NOMO-1 (cell line): ENCODE data around the gene SMAD7.

Experiments used
- DNase-seq, 2 experiments: peaks; one replicate each; lab custom pipeline; 2025; ENCODE audit not compliant: unreplicated experiment in 2 of 2; lab: John Stamatoyannopoulos, UW

SMAD7 gene

GRCh38 chr18:48917579-48918517 is 32.9 kb downstream of the SMAD7 start:
- DNase-seq: no peak

GRCh38 chr18:48915626-48916425 is 34.9 kb downstream of the SMAD7 start:
- DNase-seq: no peak

- DNase-seq: no peak
Observed at GRCh38 chr18:48914581-48915251, 36.0 kb downstream of the SMAD7 start.

- no peak for DNase-seq
Observed at GRCh38 chr18:48913775-48914174, 37.0 kb downstream of the SMAD7 start.

GRCh38 chr18:48913201-48913600 is 37.6 kb downstream of the SMAD7 start:
- no peak for DNase-seq

- no peak for DNase-seq
Observed at GRCh38 chr18:48910972-48911545, 39.7 kb downstream of the SMAD7 start.

- DNase-seq: no peak
Observed at GRCh38 chr18:48909721-48910120, 41.0 kb downstream of the SMAD7 start.

- DNase-seq: no peak
Observed at GRCh38 chr18:48908916-48909315, 41.8 kb downstream of the SMAD7 start.

GRCh38 chr18:48905513-48905912 is 45.3 kb downstream of the SMAD7 start:
- DNase-seq: no peak

GRCh38 chr18:48904847-48905394 is 45.8 kb downstream of the SMAD7 start:
- DNase-seq: no peak

- no peak for DNase-seq
Observed at GRCh38 chr18:48904091-48904490, 46.7 kb downstream of the SMAD7 start.

- DNase-seq: no peak
Observed at GRCh38 chr18:48902856-48903601, 47.7 kb downstream of the SMAD7 start.

GRCh38 chr18:48902023-48902855 is 48.5 kb downstream of the SMAD7 start:
- DNase-seq: no peak

- DNase-seq: no peak
Observed at GRCh38 chr18:48901145-48902022, 49.4 kb downstream of the SMAD7 start.

- no peak for DNase-seq
Observed at GRCh38 chr18:48900469-48900868, 50.3 kb downstream of the SMAD7 start.

GRCh38 chr18:48899558-48900174 is 51.1 kb downstream of the SMAD7 start:
- DNase-seq: no peak

GRCh38 chr18:48898521-48898920 is 52.2 kb downstream of the SMAD7 start:
- DNase-seq: peak; percentile 11 to 41

- DNase-seq: no peak
Observed at GRCh38 chr18:48897531-48897930, 53.2 kb downstream of the SMAD7 start.
